Bronchial epithelial cell (primary cell): Measurements from ENCODE around the gene SLITRK2. TPM values are rescaled to one million over a fixed set of nuclear protein-coding genes. Genes with fewer than 3 reads are reported as not detected.

ENCODE experiments used
- DNase-seq: peaks from one replicate; pipeline ENCODE4 v3.0.0-alpha.2; 2010; ENCODE audit warnings: low read depth
- FAIRE-seq: peaks from 2 replicates; lab custom pipeline; 2011; peaks lifted over from hg19 to GRCh38; lab: Jason Lieb, UNC
- H3K27me3 ChIP-seq: 2 replicates; pipeline ENCODE4 v1.5.1; 2011; ENCODE audit warnings: low read length; ENCODE audit not compliant: control insufficient read depth, insufficient read depth
- H3K36me3 ChIP-seq: 2 replicates; pipeline ENCODE4 v1.5.1; 2011; ENCODE audit warnings: low read length; ENCODE audit not compliant: control insufficient read depth, insufficient read depth
- H3K4me3 ChIP-seq: 2 replicates; pipeline ENCODE4 v1.5.1; 2011; ENCODE audit warnings: mild to moderate bottlenecking, low read depth, low read length, control low read depth
- total RNA-seq: library from RNA; depleted of rRNA; stranded (reverse); fragments of >200 nt; gene quantifications from 2 replicates; pipeline ENCODE4 v1.2.1, GENCODE V29; 2014
- TF ChIP-seq, protein P1 (sequence below): IDR thresholded peaks from 2 replicates; pipeline ENCODE4 v1.5.1; 2011; ENCODE audit warnings: mild to moderate bottlenecking, moderate library complexity, low read length, control low read depth, inconsistent platforms; ENCODE audit not compliant: insufficient read depth, severe bottlenecking

SLITRK2 gene
- total RNA-seq, 1 donor from 2014 or later = not detected

DNA sequence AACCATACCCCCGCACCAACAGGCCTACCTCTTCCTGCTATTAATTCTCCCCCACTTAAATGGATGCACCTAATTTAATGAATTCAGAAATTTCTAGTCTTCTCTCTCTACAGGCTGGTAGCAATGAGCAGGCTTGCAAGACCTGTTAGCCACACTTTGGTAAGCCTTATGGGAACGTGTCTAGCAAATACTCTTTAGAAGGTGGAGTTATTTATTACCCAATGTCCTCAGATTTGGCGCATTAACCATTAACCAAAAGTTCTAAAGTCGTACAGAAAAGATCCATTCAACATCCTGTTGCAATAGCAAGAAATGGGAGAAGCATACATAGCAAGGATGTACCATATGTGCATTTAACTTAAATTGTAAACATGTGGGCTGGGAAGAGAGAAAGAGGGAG lies 47.5 kb downstream of the SLITRK2 start:
- DNase-seq (no peak), FAIRE-seq (no peak)
- Histone ChIP-seq H3K36me3 (no peaks in the 10 kb centered on the region), H3K27me3 (no peaks in the 10 kb centered on the region), H3K4me3 (no peak overlapping the region)
- TF ChIP-seq, protein P1, sequence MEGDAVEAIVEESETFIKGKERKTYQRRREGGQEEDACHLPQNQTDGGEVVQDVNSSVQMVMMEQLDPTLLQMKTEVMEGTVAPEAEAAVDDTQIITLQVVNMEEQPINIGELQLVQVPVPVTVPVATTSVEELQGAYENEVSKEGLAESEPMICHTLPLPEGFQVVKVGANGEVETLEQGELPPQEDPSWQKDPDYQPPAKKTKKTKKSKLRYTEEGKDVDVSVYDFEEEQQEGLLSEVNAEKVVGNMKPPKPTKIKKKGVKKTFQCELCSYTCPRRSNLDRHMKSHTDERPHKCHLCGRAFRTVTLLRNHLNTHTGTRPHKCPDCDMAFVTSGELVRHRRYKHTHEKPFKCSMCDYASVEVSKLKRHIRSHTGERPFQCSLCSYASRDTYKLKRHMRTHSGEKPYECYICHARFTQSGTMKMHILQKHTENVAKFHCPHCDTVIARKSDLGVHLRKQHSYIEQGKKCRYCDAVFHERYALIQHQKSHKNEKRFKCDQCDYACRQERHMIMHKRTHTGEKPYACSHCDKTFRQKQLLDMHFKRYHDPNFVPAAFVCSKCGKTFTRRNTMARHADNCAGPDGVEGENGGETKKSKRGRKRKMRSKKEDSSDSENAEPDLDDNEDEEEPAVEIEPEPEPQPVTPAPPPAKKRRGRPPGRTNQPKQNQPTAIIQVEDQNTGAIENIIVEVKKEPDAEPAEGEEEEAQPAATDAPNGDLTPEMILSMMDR = no peak
